GM21825 (cell line): ENCODE data around the gene SH3BP5.

ENCODE experiments used
- ATAC-seq: cut with Tn5 transposase; IDR thresholded peaks from one replicate; pipeline ENCODE4 v1.9.1; 2021; ENCODE audit warnings: mild to moderate bottlenecking, moderate library complexity; ENCODE audit not compliant: unreplicated experiment

SH3BP5 gene

GRCh38 chr3:15211937-15212336 is 120.4 kb downstream of the SH3BP5 start:
- ATAC-seq: no peak

GRCh38 chr3:15207836-15208504 is 124.4 kb downstream of the SH3BP5 start:
- no peak for ATAC-seq

GRCh38 chr3:15206662-15207576 is 125.5 kb downstream of the SH3BP5 start:
- ATAC-seq: peak; percentile 32

- ATAC-seq: peak; percentile 86
Measured at GRCh38 chr3:15205934-15206661, 126.3 kb downstream of the SH3BP5 start, which contains the start of gene CAPN7. CAPN7 (plus strand) TSS chr3:15206246; CDS start chr3:15206496, 250 bp downstream.

GRCh38 chr3:15205482-15205933 is 126.9 kb downstream of the SH3BP5 start:
- ATAC-seq: no peak
